Tibial artery (tissue), 4 donors: ENCODE results near the gene RHOA.

Experiments used
- DNase-seq, 2 donors: peaks; one replicate each; pipeline ENCODE4 v3.0.0-alpha.2; 2019
- H3K27ac ChIP-seq, 2 donors: fragments of 200-600 bp; sonication (generic) in 1 of 2; 1 replicate in 1 of 2; 2 replicates in 1 of 2; pipeline ENCODE4 v1.5.1; 2018 to 2019; ENCODE audit warnings: mild to moderate bottlenecking in 1 of 2
- H3K27me3 ChIP-seq, 2 donors: fragments of 200-600 bp; sonication (generic) in 1 of 2; one replicate each; pipeline versions ENCODE4 v1.5.1 to v1.6.0; 2016 to 2019
- H3K36me3 ChIP-seq, 3 donors: fragments of 200-600 bp; sonication (generic) in 2 of 3; one replicate each; pipeline ENCODE4 v1.5.1; 2016 to 2019; ENCODE audit warnings: mild to moderate bottlenecking in 2 of 3
- H3K4me1 ChIP-seq, 4 donors: fragments of 200-600 bp; sonication (generic) in 2 of 4; 1 replicate in 3 of 4; 2 replicates in 1 of 4; pipeline ENCODE4 v1.5.1; 2016 to 2019
- H3K4me3 ChIP-seq, 2 donors: fragments of 200-600 bp; sonication (generic) in 1 of 2; 1 replicate in 1 of 2; 2 replicates in 1 of 2; pipeline ENCODE4 v1.5.1; 2018 to 2019; ENCODE audit warnings: mild to moderate bottlenecking in 2 of 2
- H3K9me3 ChIP-seq, 3 donors: fragments of 200-600 bp; sonication (generic) in 1 of 3; one replicate each; pipeline ENCODE4 v1.5.1; 2016 to 2019
- CTCF ChIP-seq, 2 experiments: fragments of 200-600 bp in 1 of 2; fragments of 450-650 bp in 1 of 2; IDR thresholded peaks; one replicate each; pipeline ENCODE4 v1.5.1; 2017 to 2019; ENCODE audit warnings: antibody characterized with exemption in 2 of 2, mild to moderate bottlenecking in 1 of 2, moderate library complexity in 1 of 2
- intact Hi-C: fragments of 100-400 bp; cut with DNase I; formaldehyde crosslinking; loops from one replicate; pipeline ENCODE4 v1.15.0; 2023; ENCODE audit warnings: low total_unique reads

The RHOA gene

GRCh38 chr3:49387721-49388120, 24.1 kb downstream of the RHOA start:
- Histone ChIP-seq H3K27me3 (no peaks in the 10 kb centered on the region), H3K4me1 (peaks cover 0 to 87% (median 31%) of the 10 kb centered on the region in 4 donors), H3K36me3 (no peaks in the 10 kb centered on the region), H3K4me3 (no peak overlapping the region), H3K9me3 (no peaks in the 10 kb centered on the region), H3K27ac (no peak overlapping the region)
- no peak for TF ChIP-seq CTCF (IDR thresholded peaks at IDR 0.05)
- no peak for DNase-seq
- intact Hi-C loops, result no loop called here

GRCh38 chr3:49386056-49386756, 25.6 kb downstream of the RHOA start:
- no peaks in the 10 kb centered on the region for H3K36me3 ChIP-seq
- peaks cover 0 to 84% (median 29%) of the 10 kb centered on the region in 4 donors for H3K4me1 ChIP-seq
- H3K27ac ChIP-seq, result no peak overlapping the region
- H3K4me3 ChIP-seq, result no peak overlapping the region
- no peak for DNase-seq
- H3K9me3 ChIP-seq, result no peaks in the 10 kb centered on the region
- intact Hi-C loops, result no loop called here
- TF ChIP-seq CTCF (IDR thresholded peaks at IDR 0.05), result no peak
- no peaks in the 10 kb centered on the region for H3K27me3 ChIP-seq

GRCh38 chr3:49385617-49386016, 26.2 kb downstream of the RHOA start:
- no peaks in the 10 kb centered on the region for H3K9me3 ChIP-seq
- H3K4me3 ChIP-seq, result no peak overlapping the region
- no peak overlapping the region for H3K27ac ChIP-seq
- TF ChIP-seq CTCF (IDR thresholded peaks at IDR 0.05), result no peak
- intact Hi-C loops, result no loop called here
- no peak for DNase-seq
- no peaks in the 10 kb centered on the region for H3K27me3 ChIP-seq
- peaks cover 0 to 83% (median 29%) of the 10 kb centered on the region in 4 donors for H3K4me1 ChIP-seq
- no peaks in the 10 kb centered on the region for H3K36me3 ChIP-seq

- DNase-seq, result no peak
- Histone ChIP-seq H3K27ac (peak overlapping the region in 1 of 2 donors; percentile 10), H3K9me3 (no peaks in the 10 kb centered on the region), H3K27me3 (no peaks in the 10 kb centered on the region), H3K4me3 (no peak overlapping the region), H3K4me1 (peaks cover 0 to 85% (median 22%) of the 10 kb centered on the region in 4 donors), H3K36me3 (no peaks in the 10 kb centered on the region)
- TF ChIP-seq CTCF (IDR thresholded peaks at IDR 0.05), result no peak
- intact Hi-C loops, result no loop called here
Measured at GRCh38 chr3:49383387-49383786, 28.4 kb downstream of the RHOA start.

- H3K36me3 ChIP-seq, result peaks cover 19 to 22% (median 21%) of the 10 kb centered on the region in 3 donors
- no peaks in the 10 kb centered on the region for H3K27me3 ChIP-seq
- H3K9me3 ChIP-seq, result no peaks in the 10 kb centered on the region
- no peak for TF ChIP-seq CTCF (IDR thresholded peaks at IDR 0.05)
- no peak overlapping the region for H3K4me3 ChIP-seq
- H3K4me1 ChIP-seq, result peaks cover 0 to 83% (median 15%) of the 10 kb centered on the region in 4 donors
- H3K27ac ChIP-seq, result peak overlapping the region in 1 of 2 donors; percentile 49
- intact Hi-C loops, result no loop called here
- peak; percentile 35 to 79 for DNase-seq
Measured at GRCh38 chr3:49378249-49378895, 33.4 kb downstream of the RHOA start.
